Mesodermal cell (in vitro differentiated cells): Measurements from ENCODE around the gene POU6F2.

ENCODE experiments used
- H3K27ac ChIP-seq: 2 replicates; pipeline ENCODE4 v1.7.0; 2013; ENCODE audit warnings: mild to moderate bottlenecking, low read depth, low read length, moderate library complexity; ENCODE audit not compliant: severe bottlenecking
- H3K36me3 ChIP-seq: 2 replicates; pipeline ENCODE4 v1.7.1; 2013; ENCODE audit warnings: mild to moderate bottlenecking, low read length, moderate library complexity; ENCODE audit not compliant: control insufficient read depth, insufficient read depth
- H3K4me1 ChIP-seq: one replicate; pipeline ENCODE4 v1.7.1; 2013; ENCODE audit warnings: mild to moderate bottlenecking, low read length; ENCODE audit not compliant: insufficient read depth, control insufficient read depth, poor library complexity, severe bottlenecking
- H3K4me3 ChIP-seq: 2 replicates; pipeline ENCODE4 v1.7.0; 2013; ENCODE audit warnings: low read length, control low read depth, mild to moderate bottlenecking; ENCODE audit not compliant: insufficient read depth, poor library complexity, severe bottlenecking; ENCODE audit errors: extremely low read depth
- H3K9me3 ChIP-seq: 2 replicates; pipeline ENCODE4 v1.7.1; 2013; ENCODE audit warnings: mild to moderate bottlenecking, low read length, moderate library complexity; ENCODE audit not compliant: control insufficient read depth
- WGBS, 2 experiments: methylation state at CpG; one replicate each; pipeline ENCODE4 v1.1.5; 2013; ENCODE audit warnings: missing lambda C conversion rate in 2 of 2; ENCODE audit not compliant: insufficient coverage in 2 of 2; 5-methylcytosine and 5-hydroxymethylcytosine counted together

Gene POU6F2

GRCh38 chr7:39341083-39341482 lies 363.4 kb downstream of the POU6F2 start:
- H3K4me3 ChIP-seq, result no peak overlapping the region
- no peak overlapping the region for H3K27ac ChIP-seq
- no peaks in the 10 kb centered on the region for H3K4me1 ChIP-seq
- no peaks in the 10 kb centered on the region for H3K36me3 ChIP-seq
- H3K9me3 ChIP-seq, result no peaks in the 10 kb centered on the region
- 94 to 95% methylated on average over 3 to 5 of the region's 5 CpGs for WGBS, 2 experiments

DNA sequence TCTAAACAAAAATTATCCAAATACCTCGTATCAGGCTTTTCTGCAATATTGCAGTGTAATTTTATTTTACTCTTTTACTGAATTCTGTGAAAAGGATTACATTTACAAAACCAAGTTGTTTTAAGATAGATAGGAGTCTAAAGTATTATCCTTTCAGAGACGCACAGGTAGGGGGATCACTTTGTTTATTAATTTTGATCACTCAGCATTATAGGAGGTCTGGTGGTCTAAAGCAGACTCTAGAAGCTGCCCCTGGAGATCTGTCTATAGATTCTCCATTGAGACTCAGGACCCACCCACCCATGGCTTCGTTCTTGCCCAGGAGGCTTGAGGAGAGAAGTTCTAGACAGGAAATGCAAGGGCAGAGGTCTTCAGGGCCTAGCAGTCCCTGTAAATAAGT lies 365.1 kb downstream of the POU6F2 start:
- H3K27ac ChIP-seq, result no peak overlapping the region
- no peak overlapping the region for H3K4me3 ChIP-seq
- no peaks in the 10 kb centered on the region for H3K36me3 ChIP-seq
- H3K4me1 ChIP-seq, result no peaks in the 10 kb centered on the region
- H3K9me3 ChIP-seq, result no peaks in the 10 kb centered on the region
- 100% methylated on average over 1 of the region's 3 CpGs; no CpG with 5 or more reads in 1 of the 2 experiments for WGBS, 2 experiments

DNA sequence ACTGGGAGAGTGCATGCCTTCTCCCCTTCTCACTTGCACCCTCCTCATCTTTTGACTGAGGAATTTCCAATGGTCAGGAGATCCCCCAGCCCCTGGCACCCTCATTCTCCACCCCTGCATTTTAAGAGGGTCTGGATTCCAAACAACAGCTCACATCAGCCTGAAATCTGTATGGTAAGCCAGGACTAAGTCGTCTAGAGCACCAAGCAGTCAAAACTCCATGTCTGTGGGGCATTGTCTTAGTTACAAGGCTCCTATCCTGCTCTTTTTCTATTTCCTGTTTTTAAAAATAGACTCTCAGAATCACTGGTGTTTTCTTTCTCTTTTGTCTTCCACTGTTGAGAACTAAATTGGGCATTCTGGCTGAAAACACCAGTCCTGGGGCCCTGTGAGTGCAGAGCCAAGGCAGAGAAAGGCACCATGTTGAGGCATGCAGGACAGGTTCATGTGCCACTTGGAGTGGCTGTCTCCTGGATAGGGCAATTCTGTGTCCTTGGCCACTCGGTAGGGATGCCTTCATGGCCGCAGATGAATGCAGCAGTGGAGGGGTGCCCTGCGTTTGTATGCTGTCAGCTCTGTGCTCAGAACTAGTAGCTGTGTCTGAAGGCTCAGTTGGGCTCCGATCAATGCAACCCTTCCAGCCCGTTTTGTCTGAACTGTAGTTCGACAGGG lies 371.9 kb downstream of the POU6F2 start:
- Histone ChIP-seq H3K9me3 (no peaks in the 10 kb centered on the region), H3K36me3 (no peaks in the 10 kb centered on the region)
- 85 to 88% methylated on average over 5 to 6 of the region's 7 CpGs for WGBS, 2 experiments

GRCh38 chr7:39353615-39354376 lies 376.1 kb downstream of the POU6F2 start:
- Histone ChIP-seq H3K36me3 (no peaks in the 10 kb centered on the region), H3K27ac (peak overlapping the region; percentile 80), H3K9me3 (no peaks in the 10 kb centered on the region), H3K4me1 (peaks cover 20% of the 10 kb centered on the region), H3K4me3 (no peak overlapping the region)
- 4 to 17% methylated on average over 9 to 12 of the region's 17 CpGs for WGBS, 2 experiments

More for the DNA sequence above, 371.9 kb downstream of the POU6F2 start:
- peaks cover 15% of the 10 kb centered on the region for H3K4me1 ChIP-seq
- H3K4me3 ChIP-seq, result no peak overlapping the region
- no peak overlapping the region for H3K27ac ChIP-seq

GRCh38 chr7:39355664-39356063 lies 378.0 kb downstream of the POU6F2 start:
- H3K36me3 ChIP-seq, result no peaks in the 10 kb centered on the region
- H3K4me1 ChIP-seq, result peaks cover 17% of the 10 kb centered on the region
- WGBS, 2 experiments, result 98 to 100% methylated on average over 2 to 4 of the region's 4 CpGs
- H3K4me3 ChIP-seq, result no peak overlapping the region
- H3K9me3 ChIP-seq, result no peaks in the 10 kb centered on the region
- H3K27ac ChIP-seq, result no peak overlapping the region

DNA sequence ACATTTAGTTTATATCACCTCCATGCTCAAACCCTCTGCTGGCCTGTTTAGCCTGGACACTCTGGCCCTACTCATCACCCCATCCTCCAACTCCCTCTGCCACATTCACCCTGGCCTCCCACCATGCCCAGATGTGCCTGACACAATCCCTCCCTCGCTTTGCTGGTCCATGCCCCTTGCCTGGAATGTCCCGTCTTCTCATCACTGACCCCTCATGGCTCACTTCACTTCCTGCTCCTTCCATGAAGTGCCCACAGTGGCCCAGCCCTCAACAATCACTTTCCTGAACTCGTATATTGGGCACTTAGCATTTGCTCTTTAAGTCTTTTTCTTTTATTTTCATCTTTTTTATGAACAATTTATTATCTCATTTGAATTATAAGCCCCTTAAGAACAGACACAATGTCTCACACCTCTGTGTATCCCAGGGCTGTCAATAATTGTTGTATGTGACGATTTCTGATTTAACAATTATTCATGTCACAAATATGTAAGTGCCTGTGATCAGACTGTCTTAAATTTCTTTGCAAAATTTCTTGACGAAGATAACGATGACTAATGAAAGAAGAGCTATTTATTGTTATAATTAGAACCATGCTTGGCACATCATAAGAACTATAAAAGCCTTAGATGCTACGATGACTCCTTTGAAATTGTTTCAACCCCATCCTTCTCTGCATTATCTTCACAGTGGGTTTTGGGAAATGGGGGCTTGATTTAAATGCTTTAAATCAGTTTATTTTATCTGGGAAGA lies 378.6 kb downstream of the POU6F2 start:
- no peak overlapping the region for H3K4me3 ChIP-seq
- H3K27ac ChIP-seq, result no peak overlapping the region
- peaks cover 17% of the 10 kb centered on the region for H3K4me1 ChIP-seq
- no peaks in the 10 kb centered on the region for H3K36me3 ChIP-seq
- no peaks in the 10 kb centered on the region for H3K9me3 ChIP-seq
- 86 to 95% methylated on average over 2 to 3 of the region's 7 CpGs for WGBS, 2 experiments

GRCh38 chr7:39357648-39358047 lies 379.9 kb downstream of the POU6F2 start:
- H3K9me3 ChIP-seq, result no peaks in the 10 kb centered on the region
- no peak overlapping the region for H3K27ac ChIP-seq
- WGBS, 2 experiments, result 43 to 100% methylated on average over 1 of the region's 3 CpGs
- H3K4me1 ChIP-seq, result peaks cover 17% of the 10 kb centered on the region
- no peak overlapping the region for H3K4me3 ChIP-seq
- H3K36me3 ChIP-seq, result no peaks in the 10 kb centered on the region

GRCh38 chr7:39360038-39360437 lies 382.3 kb downstream of the POU6F2 start:
- no peaks in the 10 kb centered on the region for H3K36me3 ChIP-seq
- H3K9me3 ChIP-seq, result no peaks in the 10 kb centered on the region
- no CpG with 5 or more reads among the region's 4 CpGs for WGBS, 2 experiments
- no peak overlapping the region for H3K4me3 ChIP-seq
- no peak overlapping the region for H3K27ac ChIP-seq
- H3K4me1 ChIP-seq, result peaks cover under 1% of the 10 kb centered on the region

GRCh38 chr7:39360766-39361165 lies 383.1 kb downstream of the POU6F2 start:
- no peaks in the 10 kb centered on the region for H3K4me1 ChIP-seq
- no peak overlapping the region for H3K4me3 ChIP-seq
- no peaks in the 10 kb centered on the region for H3K36me3 ChIP-seq
- no peak overlapping the region for H3K27ac ChIP-seq
- H3K9me3 ChIP-seq, result no peaks in the 10 kb centered on the region
- 86% methylated on average over 1 of the region's 1 CpG; no CpG with 5 or more reads in 1 of the 2 experiments for WGBS, 2 experiments

DNA sequence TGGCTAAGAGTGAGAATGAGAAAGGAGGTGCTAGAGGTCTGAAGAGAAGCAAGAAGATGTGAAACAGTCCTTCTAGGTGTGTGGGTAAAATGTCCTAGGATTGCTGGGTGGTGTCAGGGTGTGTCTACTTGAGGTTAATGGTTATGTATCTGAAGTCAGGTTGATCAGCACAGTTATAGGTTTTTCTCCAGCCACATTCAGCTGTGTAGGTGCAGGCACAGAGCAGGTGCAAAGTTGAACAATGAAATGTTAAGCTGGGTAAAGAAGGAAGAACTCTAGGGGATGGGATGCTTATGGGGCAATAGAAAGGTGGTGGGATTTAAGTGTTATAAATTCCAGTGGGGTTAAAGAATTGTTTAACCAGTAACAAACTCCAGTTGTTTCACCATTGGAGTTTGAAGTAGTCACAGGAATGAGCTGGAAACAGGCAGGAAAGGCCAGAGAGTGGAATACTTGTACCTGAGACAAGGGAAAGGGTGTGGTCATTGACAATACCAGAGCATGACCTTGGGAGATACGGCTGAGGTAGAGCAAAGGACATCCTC lies 388.1 kb downstream of the POU6F2 start:
- Histone ChIP-seq H3K4me3 (no peak overlapping the region), H3K4me1 (no peaks in the 10 kb centered on the region), H3K27ac (no peak overlapping the region), H3K9me3 (no peaks in the 10 kb centered on the region), H3K36me3 (no peaks in the 10 kb centered on the region)
- 100% methylated on average over 1 of the region's 1 CpG; no CpG with 5 or more reads in 1 of the 2 experiments for WGBS, 2 experiments
